Sigmoid colon (tissue), 4 donors: ENCODE results near the gene LITAF.

Experiments
- CTCF ChIP-seq, 4 experiments: fragments of 450-650 bp in 3 of 4; fragments of 200-600 bp in 1 of 4; IDR thresholded peaks; one replicate each; pipeline ENCODE4 v1.5.1; 2016 to 2019; ENCODE audit warnings: antibody characterized with exemption in 4 of 4, mild to moderate bottlenecking in 3 of 4, moderate library complexity in 2 of 4
- POLR2AphosphoS5 ChIP-seq, 4 donors: sonication (generic); formaldehyde crosslinking; IDR thresholded peaks; one replicate each; pipeline ENCODE4 v1.6.1; 2017; ENCODE audit warnings: antibody characterized with exemption in 4 of 4

- TF ChIP-seq CTCF (IDR thresholded peaks at IDR 0.05), result no peak
- TF ChIP-seq POLR2AphosphoS5 (IDR thresholded peaks at IDR 0.05), result no peak
Observed at GRCh38 chr16:11551842-11552241, 34.9 kb downstream of the LITAF start.
